Mesothelial cell of epicardium (in vitro differentiated cells): Measurements from ENCODE around the gene PAGR1. TPM values are rescaled to one million over a fixed set of nuclear protein-coding genes. Genes with fewer than 3 reads are reported as not detected.

ENCODE experiments used
- DNase-seq, 2 experiments: peaks; one replicate each; pipeline ENCODE4 v3.0.0; 2021; ENCODE audit warnings: low spot score in 2 of 2; ENCODE audit not compliant: unreplicated experiment in 2 of 2
- H3K27ac Mint-ChIP-seq: 2 replicates; pipeline ENCODE4 v1.8.0; 2021; ENCODE audit warnings: mixed read lengths
- H3K27me3 Mint-ChIP-seq: 2 replicates; pipeline ENCODE4 v1.8.0; 2021; ENCODE audit warnings: low read depth, mixed read lengths
- H3K36me3 Mint-ChIP-seq: 2 replicates; pipeline ENCODE4 v1.8.0; 2021; ENCODE audit warnings: mixed read lengths
- H3K4me1 Mint-ChIP-seq: 2 replicates; pipeline ENCODE4 v1.8.0; 2021; ENCODE audit warnings: mixed read lengths
- H3K4me3 Mint-ChIP-seq: 2 replicates; pipeline ENCODE4 v1.8.0; 2021; ENCODE audit warnings: mild to moderate bottlenecking, moderate library complexity, mixed read lengths
- H3K9me3 Mint-ChIP-seq: 2 replicates; pipeline ENCODE4 v1.8.0; 2021; ENCODE audit warnings: mixed read lengths
- CTCF ChIP-seq: fragments of 200-600 bp; sonication (generic); IDR thresholded peaks from one replicate; pipeline ENCODE4 v1.5.0; 2021; ENCODE audit warnings: antibody characterized with exemption; ENCODE audit not compliant: unreplicated experiment
- total RNA-seq: library from RNA; stranded (reverse); gene quantifications from 3 replicates; pipeline ENCODE4 v1.2.1, GENCODE V29; 2021

The PAGR1 gene
- total RNA-seq, 1 donor from 2014 or later, result 43.8 TPM

- no peak overlapping the region for H3K27ac Mint-ChIP-seq
- no peaks in the 10 kb centered on the region for H3K9me3 Mint-ChIP-seq
- peak overlapping the region; percentile 91 for H3K4me3 Mint-ChIP-seq
- DNase-seq, result no peak
- peaks cover 6% of the 10 kb centered on the region for H3K36me3 Mint-ChIP-seq
- TF ChIP-seq CTCF, result no peak
- H3K4me1 Mint-ChIP-seq, result peaks cover 67% of the 10 kb centered on the region
- no peaks in the 10 kb centered on the region for H3K27me3 Mint-ChIP-seq
These were observed 1.4 kb upstream of the PAGR1 start for GRCh38 chr16:29814592-29814991.

DNA sequence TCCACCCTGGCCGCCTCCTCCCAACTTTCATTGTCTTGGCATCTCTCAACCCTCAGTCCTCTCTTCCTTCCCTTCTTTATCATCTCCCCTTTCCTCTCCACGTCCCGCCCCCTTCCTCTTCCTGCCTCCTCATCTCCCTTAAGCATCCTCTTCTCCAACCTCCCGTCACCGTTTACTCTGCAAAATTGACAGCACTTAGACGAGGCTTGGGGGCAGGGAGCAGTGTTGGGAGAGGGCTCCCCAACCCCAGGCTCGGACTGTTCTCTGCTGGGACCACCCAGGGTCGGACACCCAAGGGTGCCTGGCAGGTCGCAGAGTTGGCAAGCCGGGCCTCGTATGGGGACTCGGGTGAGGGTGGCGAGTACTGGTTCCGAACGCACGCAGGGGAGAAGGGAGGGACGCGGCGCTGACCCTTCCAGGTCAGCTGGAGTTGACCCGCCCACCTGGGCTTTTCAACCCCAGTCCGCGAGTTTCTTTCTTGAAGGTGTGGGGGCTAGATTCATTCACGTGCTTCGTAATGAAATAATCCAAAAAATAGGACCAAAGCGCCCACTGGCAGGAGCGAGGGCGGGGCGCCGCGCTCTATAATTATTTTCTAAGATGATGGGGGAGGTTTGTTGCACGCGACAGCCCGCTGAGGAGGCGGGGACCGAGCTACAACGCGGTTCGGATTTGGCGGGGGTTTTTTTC is 775 bp upstream of the PAGR1 start:
- Mint-ChIP-seq H3K4me3 (peak overlapping the region; percentile 91), H3K9me3 (no peaks in the 10 kb centered on the region), H3K27me3 (no peaks in the 10 kb centered on the region), H3K27ac (peak overlapping the region; percentile 84), H3K4me1 (peaks cover 69% of the 10 kb centered on the region), H3K36me3 (peaks cover 6% of the 10 kb centered on the region)
- no peak for DNase-seq
- TF ChIP-seq CTCF, result no peak

DNA sequence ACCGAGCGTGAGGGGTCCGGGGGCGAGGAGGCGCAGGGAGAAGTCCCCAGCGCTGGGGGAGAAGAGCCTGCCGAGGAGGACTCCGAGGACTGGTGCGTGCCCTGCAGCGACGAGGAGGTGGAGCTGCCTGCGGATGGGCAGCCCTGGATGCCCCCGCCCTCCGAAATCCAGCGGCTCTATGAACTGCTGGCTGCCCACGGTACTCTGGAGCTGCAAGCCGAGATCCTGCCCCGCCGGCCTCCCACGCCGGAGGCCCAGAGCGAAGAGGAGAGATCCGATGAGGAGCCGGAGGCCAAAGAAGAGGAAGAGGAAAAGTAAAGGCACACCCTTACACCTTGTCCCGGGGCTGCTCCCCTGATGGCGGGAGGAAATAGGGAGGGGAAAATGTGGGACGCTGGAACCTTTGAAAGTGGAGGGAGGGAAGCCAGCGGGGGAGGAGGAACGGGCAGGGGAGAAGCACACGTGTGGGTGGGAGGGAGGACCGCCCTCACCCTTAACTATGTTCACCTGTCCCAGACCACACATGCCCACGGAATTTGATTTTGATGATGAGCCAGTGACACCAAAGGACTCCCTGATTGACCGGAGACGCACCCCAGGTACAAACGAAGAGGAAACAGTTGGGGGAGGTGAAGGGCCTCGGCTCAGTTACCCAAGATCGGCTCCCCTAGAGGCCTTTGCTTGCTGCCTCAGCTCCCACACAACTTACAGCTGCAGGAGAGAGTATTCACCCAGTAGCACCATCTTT is 916 bp downstream of the PAGR1 start:
- Mint-ChIP-seq H3K4me3 (peak overlapping the region; percentile 91), H3K27ac (peak overlapping the region; percentile 81), H3K27me3 (no peaks in the 10 kb centered on the region), H3K4me1 (peaks cover 63% of the 10 kb centered on the region), H3K36me3 (peaks cover 6% of the 10 kb centered on the region), H3K9me3 (no peaks in the 10 kb centered on the region)
- no peak for TF ChIP-seq CTCF
- peak in 1 of 2 experiments; percentile 54 for DNase-seq

GRCh38 chr16:29818082-29818481 is 2.1 kb downstream of the PAGR1 start:
- DNase-seq, result no peak
- Mint-ChIP-seq H3K36me3 (peaks cover 6% of the 10 kb centered on the region), H3K4me1 (peaks cover 58% of the 10 kb centered on the region)

DNA sequence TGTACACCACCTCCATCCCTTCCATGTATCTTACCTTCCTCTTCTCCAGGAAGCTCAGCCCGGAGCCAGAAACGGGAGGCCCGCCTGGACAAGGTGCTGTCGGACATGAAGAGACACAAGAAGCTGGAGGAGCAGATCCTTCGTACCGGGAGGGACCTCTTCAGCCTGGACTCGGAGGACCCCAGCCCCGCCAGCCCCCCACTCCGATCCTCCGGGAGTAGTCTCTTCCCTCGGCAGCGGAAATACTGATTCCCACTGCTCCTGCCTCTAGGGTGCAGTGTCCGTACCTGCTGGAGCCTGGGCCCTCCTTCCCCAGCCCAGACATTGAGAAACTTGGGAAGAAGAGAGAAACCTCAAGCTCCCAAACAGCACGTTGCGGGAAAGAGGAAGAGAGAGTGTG is 3.6 kb downstream of the PAGR1 start:
- peaks cover 51% of the 10 kb centered on the region for H3K4me1 Mint-ChIP-seq
- no peaks in the 10 kb centered on the region for H3K27me3 Mint-ChIP-seq
- no peak for DNase-seq
- no peaks in the 10 kb centered on the region for H3K9me3 Mint-ChIP-seq
- peaks cover 6% of the 10 kb centered on the region for H3K36me3 Mint-ChIP-seq
- H3K4me3 Mint-ChIP-seq, result peak overlapping the region; percentile 62
- H3K27ac Mint-ChIP-seq, result peak overlapping the region; percentile 86
- TF ChIP-seq CTCF, result no peak

More at GRCh38 chr16:29818082-29818481, 2.1 kb downstream of the PAGR1 start:
- no peaks in the 10 kb centered on the region for H3K27me3 Mint-ChIP-seq
- TF ChIP-seq CTCF, result no peak
- no peaks in the 10 kb centered on the region for H3K9me3 Mint-ChIP-seq
- peak overlapping the region; percentile 57 for H3K4me3 Mint-ChIP-seq
- H3K27ac Mint-ChIP-seq, result no peak overlapping the region
